GM18526 (cell line): Measurements from ENCODE around the gene PAX5.

ENCODE experiments used
- POLR2A ChIP-seq: IDR thresholded peaks from 3 replicates; pipeline ENCODE4 v1.6.1; 2011; ENCODE audit not compliant: insufficient read length; ENCODE audit errors: extremely low read depth

Gene PAX5

GRCh38 chr9:36963346-36963745, 70.7 kb downstream of the PAX5 start:
- no peak for TF ChIP-seq POLR2A

DNA sequence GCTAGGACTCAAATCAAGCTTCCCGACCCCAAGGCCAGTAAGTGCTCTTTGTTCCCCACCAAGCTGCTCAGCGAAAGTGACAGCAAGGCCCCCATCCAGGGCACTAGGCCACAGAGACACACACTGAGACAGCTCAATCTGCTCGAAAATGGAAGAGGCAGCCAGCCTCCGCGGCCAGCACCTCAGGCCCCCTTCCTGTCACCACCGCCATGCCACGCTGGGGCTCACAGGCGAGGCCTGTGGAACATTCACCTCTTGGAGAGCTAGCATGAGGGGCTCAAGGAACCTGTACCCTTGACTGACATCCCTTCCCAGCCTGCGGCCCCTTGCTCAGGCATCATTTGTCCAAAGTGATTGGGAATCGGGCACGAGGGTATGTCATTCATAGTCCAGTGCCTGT, 71.4 kb downstream of the PAX5 start:
- TF ChIP-seq POLR2A: no peak

DNA sequence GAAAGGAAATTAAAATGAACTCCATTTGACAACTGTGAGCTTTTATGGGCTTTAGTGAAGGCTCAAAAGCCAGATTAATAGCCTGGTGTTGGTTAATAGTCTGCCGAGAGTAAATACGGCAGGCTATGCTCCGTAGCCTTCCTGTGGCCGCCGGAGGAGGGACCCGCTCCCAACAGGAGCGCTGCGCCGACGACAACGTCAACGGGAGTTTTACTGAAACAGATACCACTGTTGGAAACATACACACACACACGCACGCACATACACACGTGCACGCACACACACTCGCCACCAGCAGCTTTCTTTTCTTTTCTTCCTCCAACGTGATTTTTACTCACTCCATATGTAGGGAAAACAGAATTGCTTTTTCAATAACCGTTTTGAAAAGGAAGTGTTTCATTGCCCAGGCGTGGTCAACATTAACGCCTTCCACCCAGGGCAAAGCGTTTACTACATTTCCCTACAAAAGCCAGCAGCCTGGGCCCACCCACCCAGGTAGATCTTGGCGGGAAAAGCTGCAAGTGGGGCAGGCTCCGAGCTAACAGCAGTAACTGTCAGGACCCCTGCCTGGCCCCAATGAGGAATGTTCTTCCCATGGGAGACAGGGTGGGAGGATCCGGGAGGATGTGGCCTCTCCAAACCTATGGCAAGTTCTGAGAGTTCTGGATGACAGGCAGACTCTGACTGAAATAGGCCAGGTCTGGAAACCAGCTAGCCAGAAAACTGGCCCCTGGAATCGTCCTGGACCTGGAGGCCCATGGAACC, 72.3 kb downstream of the PAX5 start:
- TF ChIP-seq POLR2A: no peak

DNA sequence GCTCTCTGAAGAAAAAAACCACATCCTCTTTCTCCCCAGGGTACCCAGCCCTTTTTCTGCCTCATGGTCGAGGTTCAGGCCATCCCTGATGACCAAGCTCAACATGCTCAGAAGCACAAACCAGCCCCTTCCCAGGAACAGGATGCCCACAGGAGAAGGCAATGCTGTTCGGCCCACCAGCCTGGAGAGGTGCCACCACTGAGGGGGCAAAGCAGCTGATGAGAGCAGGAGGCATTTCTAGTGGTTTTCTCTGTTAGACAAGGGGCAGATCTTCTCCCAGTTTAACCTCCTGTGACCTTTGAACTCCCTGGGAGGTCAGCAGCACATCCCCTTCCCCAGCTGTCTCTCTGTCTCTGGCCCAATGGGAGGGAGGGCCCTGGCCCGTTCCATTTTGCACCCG, 73.0 kb downstream of the PAX5 start:
- TF ChIP-seq POLR2A: no peak

DNA sequence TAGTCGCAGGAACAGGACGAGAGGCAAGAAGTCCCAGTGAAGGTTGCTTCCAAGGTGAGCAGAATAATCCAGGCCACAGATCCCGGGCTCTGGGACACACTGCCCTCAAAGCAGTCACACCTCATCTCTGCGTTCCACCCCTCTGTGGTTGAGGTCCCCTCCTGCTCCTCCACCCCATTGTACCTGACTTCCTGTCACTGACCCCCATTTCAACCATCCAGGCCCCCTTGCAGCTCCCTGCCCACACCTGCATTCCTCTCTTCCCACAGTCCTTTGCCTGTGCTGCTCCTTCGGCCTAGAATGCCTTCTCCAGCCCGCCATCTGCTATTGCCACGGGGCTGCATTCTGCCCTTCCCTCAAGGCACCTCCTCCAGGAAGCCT, 73.5 kb downstream of the PAX5 start:
- TF ChIP-seq POLR2A: no peak

GRCh38 chr9:36959681-36960574, 74.1 kb downstream of the PAX5 start:
- no peak for TF ChIP-seq POLR2A

DNA sequence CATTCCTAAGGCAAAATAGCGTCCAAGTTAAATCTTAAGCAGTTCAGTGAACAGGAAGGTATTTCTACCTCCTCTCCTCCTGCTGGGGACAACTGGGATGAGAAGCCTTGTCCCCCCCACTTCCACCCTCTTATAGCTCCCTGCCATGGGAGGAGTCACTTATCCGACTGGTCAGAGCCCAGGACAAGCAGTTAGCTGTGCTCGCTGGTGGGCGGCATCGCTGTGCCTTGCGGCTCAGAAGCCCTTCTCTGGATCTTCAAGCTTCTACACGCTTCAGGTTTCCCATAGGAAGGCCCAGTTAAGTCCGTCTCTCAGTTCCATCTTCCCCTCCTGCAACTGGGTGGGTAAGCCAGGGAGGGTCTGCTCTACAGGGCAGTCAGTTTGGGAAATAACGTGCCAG, 77.2 kb downstream of the PAX5 start:
- no peak for TF ChIP-seq POLR2A

DNA sequence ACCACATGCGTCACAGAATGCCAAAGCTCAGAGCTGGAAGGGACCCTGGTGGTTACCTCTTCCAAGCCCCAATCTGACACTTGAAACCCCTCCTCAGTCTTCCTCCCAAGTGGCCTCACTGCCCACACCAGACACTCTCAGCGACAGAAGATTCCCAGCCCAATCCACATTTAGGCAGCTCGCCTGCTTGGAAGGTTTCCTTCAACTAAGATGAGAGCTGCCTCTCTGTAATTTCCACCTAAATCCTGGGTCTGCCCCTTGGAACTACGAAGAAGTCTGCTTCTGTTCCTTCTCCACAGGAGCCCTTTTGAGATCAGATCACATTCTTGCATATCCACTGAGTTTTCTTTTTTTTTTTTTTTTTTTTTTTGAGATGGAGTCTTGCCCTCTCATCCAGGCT, 83.7 kb downstream of the PAX5 start:
- TF ChIP-seq POLR2A: no peak

DNA sequence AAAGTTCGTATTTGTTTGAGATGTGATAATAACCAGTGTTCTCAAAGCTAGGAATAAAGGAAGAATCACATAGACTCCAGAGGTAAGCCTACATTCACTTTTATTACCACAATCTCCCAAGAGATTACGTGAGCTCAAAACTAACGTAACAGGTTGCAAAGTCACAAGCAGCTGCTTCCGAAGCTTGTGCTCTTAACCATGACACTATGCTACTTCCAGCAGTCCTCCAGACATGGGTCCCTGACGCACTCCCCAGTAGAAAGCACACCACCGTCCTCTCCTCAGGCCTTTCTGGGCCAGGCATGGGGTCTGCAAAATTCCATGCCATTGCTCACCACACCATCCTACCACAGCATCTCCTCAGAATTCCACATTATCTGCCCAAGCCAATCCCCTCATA, 84.6 kb downstream of the PAX5 start:
- TF ChIP-seq POLR2A: no peak

- no peak for TF ChIP-seq POLR2A
These were observed 86.0 kb downstream of the PAX5 start for GRCh38 chr9:36948051-36948450.

DNA sequence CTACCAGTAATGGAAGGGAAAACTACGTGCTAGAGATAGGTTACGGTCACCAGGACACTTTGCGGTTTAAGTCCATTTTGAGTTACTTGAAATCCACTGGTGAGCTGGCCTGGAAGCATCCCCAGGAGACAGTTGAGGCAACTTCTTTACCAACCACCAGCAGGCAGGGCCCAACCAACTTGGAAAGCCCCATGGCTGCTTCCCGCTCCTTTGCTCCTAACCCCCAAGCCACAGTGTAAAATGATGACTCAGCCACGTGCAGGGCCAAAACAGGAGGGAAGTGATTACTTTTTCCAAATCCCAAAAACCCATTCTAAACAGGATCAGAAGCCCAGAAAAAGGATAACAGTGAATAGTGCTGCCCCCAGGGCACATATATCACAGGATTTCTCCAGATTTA, 87.4 kb downstream of the PAX5 start:
- no peak for TF ChIP-seq POLR2A

DNA sequence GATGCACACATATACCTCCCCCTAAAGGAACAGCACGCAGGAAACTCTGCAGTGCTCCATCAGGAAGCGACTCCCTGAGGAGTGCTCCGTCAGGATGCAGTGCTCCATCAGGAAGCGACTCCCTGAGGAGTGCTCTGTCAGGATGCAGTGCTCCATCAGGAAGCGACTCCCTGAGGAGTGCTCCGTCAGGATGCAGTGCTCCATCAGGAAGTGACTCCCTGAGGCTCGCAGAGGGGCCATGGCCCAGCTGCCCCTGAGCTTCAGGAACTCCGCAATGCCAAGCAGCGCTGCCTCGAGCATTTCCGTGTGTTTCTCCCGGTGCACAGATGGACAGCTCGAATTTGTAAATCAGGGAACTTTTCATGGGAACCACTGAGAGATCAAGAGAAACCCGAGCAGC, 88.1 kb downstream of the PAX5 start:
- TF ChIP-seq POLR2A: no peak

DNA sequence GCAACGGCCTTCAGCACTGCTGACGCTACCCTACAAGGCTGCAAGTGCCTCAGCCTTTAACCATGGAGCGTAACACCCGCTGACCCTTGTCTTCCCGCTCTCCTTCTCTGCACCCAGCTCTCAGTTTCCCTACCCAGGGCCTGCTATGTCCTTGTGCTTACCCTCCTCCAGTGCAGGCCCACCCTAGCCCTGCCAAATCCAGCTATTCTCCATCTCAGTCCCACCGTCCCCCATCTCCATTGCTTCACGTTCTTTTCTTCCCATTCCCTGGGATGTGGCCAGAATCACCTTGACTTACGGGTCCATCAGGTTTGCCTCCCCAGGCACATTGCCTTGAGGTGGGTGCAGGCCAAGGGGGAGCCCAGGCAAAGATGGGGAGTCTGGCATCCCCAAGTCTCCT, 91.2 kb downstream of the PAX5 start:
- TF ChIP-seq POLR2A: no peak

GRCh38 chr9:36941441-36941840, 92.6 kb downstream of the PAX5 start:
- TF ChIP-seq POLR2A: no peak

- TF ChIP-seq POLR2A: no peak
These were observed 93.2 kb downstream of the PAX5 start for GRCh38 chr9:36940881-36941280.

DNA sequence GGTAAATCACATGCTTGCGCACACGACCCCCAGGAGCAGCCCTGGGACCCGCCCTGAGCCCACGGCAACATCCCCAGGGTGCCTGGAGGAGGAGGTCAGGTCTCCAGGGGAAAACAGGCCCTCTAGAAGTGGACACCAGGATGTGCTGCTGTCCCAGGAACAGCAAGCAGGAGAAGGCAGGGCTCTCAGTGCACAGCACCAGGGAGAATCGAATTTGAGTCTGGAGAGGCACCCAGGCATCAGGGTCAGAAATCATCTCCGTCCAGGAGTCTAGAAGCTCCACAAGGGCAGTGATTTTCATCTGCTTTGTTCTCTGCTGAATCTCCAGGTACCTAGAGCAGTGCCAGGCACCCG, 93.6 kb downstream of the PAX5 start:
- TF ChIP-seq POLR2A: no peak
